Hepatocyte (in vitro differentiated cells): ENCODE results near the gene SMARCA2.

Experiments used
- CTCF ChIP-seq: fragments of 200-600 bp; sonication (generic); IDR thresholded peaks from 2 replicates; pipeline ENCODE4 v1.5.1; 2016; ENCODE audit warnings: antibody characterized with exemption, mild to moderate bottlenecking; ENCODE audit not compliant: poor library complexity
- EZH2 ChIP-seq: fragments of 200-600 bp; sonication (generic); IDR thresholded peaks from 2 replicates; pipeline ENCODE4 v1.6.1; 2016; ENCODE audit warnings: antibody characterized with exemption, mild to moderate bottlenecking, borderline replicate concordance
- EZH2phosphoT487 ChIP-seq: fragments of 200-600 bp; sonication (generic); IDR thresholded peaks from one replicate; pipeline ENCODE4 v1.6.1; 2018; ENCODE audit warnings: antibody characterized with exemption, mild to moderate bottlenecking, low read depth, moderate library complexity; ENCODE audit not compliant: unreplicated experiment, severe bottlenecking

DNA sequence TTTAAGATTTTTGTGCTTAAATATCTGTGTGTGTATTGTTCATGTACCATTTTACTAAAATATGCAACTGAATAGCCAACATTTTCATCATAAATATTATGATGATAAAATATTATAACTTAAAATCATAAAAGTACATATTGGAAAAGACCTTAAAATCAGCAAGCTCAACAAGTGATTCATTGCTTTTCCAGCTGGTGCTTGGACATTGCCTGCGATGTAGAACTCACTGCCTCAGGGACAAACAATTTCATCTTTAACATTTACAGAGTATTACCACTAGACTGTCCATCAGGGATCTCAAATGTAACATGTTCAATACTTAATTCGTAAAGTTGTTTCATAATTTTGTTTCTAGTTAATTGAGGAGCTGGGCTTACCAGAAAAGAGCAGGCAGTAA lies 17.5 kb upstream of the SMARCA2 start:
- TF ChIP-seq CTCF (no peak), EZH2phosphoT487 (no peak), EZH2 (no peak)
